Measurements from ENCODE around the gene DAB1. TPM values are rescaled to one million over a fixed set of nuclear protein-coding genes. Genes with fewer than 3 reads are reported as not detected.

Gene DAB1
- total and polyA plus RNA-seq, 12 donors: 0.04 to 2.1 (median 0.59) TPM; not detected in 2

DNA sequence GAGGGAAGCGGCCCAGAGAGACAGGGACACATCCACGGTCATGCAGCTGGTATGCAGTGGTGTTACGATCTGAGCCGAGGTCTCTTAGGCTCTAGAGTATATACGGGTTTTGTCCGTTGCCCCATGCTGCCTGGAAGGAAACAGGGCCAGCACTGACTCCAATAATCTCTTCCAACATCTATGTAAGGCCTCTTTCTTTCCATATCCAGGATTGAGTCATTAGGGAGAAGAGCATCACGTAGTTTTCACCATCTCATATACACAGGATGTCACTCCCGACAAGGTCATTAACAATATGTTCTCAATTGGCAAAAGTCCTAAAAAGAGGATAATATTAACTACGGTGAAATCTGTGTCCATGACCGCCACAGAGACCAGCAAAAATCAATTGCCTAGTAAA, 462.4 kb downstream of the DAB1 start:
- no peaks in the 10 kb centered on the region for H3K9me3 ChIP-seq (replicated peaks in 1 of 3)
- H3K4me1 ChIP-seq (replicated peaks in 1 of 2): no peaks in the 10 kb centered on the region
- no peaks in the 10 kb centered on the region for H3K36me3 ChIP-seq (replicated peaks in 1 of 2)
- intact Hi-C loops (cut with DNase I): no loop called here
- DNase-seq: no peak
- no peak overlapping the region for H3K27ac ChIP-seq
- WGBS, 4 donors: 74 to 86% (median 83%) methylated on average over 10 of the region's 10 CpGs
- TF ChIP-seq, protein P1, sequence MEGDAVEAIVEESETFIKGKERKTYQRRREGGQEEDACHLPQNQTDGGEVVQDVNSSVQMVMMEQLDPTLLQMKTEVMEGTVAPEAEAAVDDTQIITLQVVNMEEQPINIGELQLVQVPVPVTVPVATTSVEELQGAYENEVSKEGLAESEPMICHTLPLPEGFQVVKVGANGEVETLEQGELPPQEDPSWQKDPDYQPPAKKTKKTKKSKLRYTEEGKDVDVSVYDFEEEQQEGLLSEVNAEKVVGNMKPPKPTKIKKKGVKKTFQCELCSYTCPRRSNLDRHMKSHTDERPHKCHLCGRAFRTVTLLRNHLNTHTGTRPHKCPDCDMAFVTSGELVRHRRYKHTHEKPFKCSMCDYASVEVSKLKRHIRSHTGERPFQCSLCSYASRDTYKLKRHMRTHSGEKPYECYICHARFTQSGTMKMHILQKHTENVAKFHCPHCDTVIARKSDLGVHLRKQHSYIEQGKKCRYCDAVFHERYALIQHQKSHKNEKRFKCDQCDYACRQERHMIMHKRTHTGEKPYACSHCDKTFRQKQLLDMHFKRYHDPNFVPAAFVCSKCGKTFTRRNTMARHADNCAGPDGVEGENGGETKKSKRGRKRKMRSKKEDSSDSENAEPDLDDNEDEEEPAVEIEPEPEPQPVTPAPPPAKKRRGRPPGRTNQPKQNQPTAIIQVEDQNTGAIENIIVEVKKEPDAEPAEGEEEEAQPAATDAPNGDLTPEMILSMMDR (IDR thresholded peaks at IDR 0.05): no peak
- no peak for TF ChIP-seq POLR2A (IDR thresholded peaks at IDR 0.05)
- H3K27me3 ChIP-seq: no peaks in the 10 kb centered on the region
- no peak overlapping the region for H3K4me3 ChIP-seq

DNA sequence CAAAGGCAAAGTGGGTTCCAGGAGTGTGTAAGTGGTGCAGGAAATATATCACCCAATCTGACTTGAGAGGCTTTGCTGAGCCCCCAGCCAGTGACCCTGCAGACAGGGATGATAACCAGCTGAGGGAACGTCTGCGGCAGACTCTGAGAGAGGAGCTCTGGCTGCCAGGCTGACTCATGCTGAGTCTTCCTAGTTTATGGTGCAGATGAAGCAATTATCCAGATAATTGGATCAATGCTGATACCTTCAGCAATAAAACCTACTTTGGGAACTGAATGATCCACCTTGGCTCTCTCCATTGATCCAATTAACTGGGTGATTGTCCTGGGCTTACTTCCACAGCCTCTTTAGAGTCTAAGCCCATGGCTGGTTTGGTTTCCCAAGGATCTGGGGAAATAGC, 465.3 kb downstream of the DAB1 start:
- H3K4me1 ChIP-seq (replicated peaks in 1 of 2): no peaks in the 10 kb centered on the region
- H3K27ac ChIP-seq: no peak overlapping the region
- DNase-seq: peak in 3 of 7 donors; percentile 14 to 84 (median 27)
- intact Hi-C loops (cut with DNase I): no loop called here
- H3K27me3 ChIP-seq: no peaks in the 10 kb centered on the region
- H3K4me3 ChIP-seq: no peak overlapping the region
- H3K9me3 ChIP-seq (replicated peaks in 1 of 3): no peaks in the 10 kb centered on the region
- TF ChIP-seq POLR2A (IDR thresholded peaks at IDR 0.05): no peak
- TF ChIP-seq, protein P1 (IDR thresholded peaks at IDR 0.05): no peak
- no peaks in the 10 kb centered on the region for H3K36me3 ChIP-seq (replicated peaks in 1 of 2)
- WGBS, 4 donors: 19 to 52% (median 29%) methylated on average over 2 of the region's 2 CpGs

DNA sequence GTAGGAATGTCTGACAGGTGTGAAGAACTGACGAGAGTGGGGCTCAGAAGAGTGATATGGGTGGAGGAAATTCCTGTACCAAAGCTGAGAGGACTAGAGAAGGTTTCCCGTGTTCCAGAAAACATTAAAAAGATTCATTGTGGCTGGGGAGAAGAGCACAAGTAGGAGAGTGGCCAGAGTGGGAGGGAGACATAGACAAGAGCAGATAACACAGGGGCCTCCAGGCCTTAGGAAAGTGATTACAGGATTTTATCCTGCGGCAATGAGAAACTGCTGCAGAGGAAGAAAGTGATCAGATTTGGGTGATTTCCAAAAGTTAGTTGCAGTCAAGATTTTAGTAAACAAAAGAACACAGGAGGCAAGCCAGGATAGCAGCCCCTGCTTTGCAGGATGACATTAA, 465.9 kb downstream of the DAB1 start:
- H3K4me3 ChIP-seq: no peak overlapping the region
- TF ChIP-seq, protein P1 (IDR thresholded peaks at IDR 0.05): no peak
- no peak for TF ChIP-seq POLR2A (IDR thresholded peaks at IDR 0.05)
- no peaks in the 10 kb centered on the region for H3K9me3 ChIP-seq (replicated peaks in 1 of 3)
- H3K27me3 ChIP-seq: no peaks in the 10 kb centered on the region
- no peaks in the 10 kb centered on the region for H3K4me1 ChIP-seq (replicated peaks in 1 of 2)
- intact Hi-C loops (cut with DNase I): no loop called here
- no peaks in the 10 kb centered on the region for H3K36me3 ChIP-seq (replicated peaks in 1 of 2)
- no peak for DNase-seq
- no peak overlapping the region for H3K27ac ChIP-seq
- WGBS, 4 donors: 34 to 50% (median 40%) methylated on average over 3 of the region's 3 CpGs

DNA sequence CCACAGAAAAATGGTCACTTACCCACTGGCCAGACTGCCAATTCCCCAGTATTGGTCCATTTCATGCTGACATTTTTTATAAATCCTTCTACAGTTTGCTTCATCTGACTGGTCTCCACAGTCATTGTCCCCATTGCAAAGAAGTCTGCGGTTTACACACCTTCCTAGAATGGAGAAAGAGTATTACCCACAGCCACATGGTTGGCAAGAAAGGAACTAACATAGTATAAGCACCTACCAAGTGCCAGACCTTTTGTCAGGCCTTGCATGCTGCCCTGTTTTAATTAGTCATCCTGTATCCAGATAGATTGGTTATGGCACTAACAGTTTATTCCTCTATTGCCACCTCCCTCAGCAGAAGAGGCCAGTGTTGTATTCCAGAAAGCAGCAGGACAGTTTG, 469.2 kb downstream of the DAB1 start:
- 88 to 92% (median 89%) methylated on average over 1 of the region's 1 CpG for WGBS, 4 donors
- DNase-seq: no peak
- intact Hi-C loops (cut with DNase I): no loop called here
- H3K27ac ChIP-seq: no peak overlapping the region
- H3K4me1 ChIP-seq (replicated peaks in 1 of 2): no peaks in the 10 kb centered on the region
- H3K9me3 ChIP-seq (replicated peaks in 1 of 3): no peaks in the 10 kb centered on the region
- TF ChIP-seq, protein P1 (IDR thresholded peaks at IDR 0.05): no peak
- TF ChIP-seq POLR2A (IDR thresholded peaks at IDR 0.05): no peak
- H3K27me3 ChIP-seq: no peaks in the 10 kb centered on the region
- H3K36me3 ChIP-seq (replicated peaks in 1 of 2): no peaks in the 10 kb centered on the region
- no peak overlapping the region for H3K4me3 ChIP-seq
